ENCODE data around the gene MUC20.

MUC20 gene

DNA sequence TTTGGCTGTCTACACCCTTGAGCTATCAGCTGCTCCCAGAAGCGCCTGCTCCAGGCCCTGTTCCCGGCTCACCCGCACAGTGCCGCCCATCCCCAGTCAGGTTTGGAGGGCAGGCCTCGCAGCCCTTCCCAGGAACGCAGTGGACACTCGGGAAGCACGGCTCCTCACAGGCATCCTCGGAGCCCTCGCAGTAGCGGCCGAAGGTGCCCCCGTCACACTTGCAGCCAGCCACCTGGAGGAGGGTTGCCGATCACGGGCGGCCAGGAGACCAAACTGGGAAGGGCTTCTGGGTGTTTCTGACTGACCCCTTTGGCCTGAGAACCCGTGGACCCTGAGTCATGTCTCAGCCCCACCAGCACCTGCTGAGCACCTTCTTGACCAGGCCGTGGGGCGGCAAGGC, 33.4 kb downstream of the MUC20 start:
- Histone ChIP-seq H3K4me3 (ENCODE audit: low read length) (no peak overlapping the region), H3K4me1 (ENCODE audit: control insufficient read depth, insufficient read depth, low read length) (no peaks in the 10 kb centered on the region), H3K36me3 (ENCODE audit: insufficient read depth, low read length) (no peaks in the 10 kb centered on the region), H3K27me3 (ENCODE audit: control insufficient read depth, insufficient read depth, low read length) (peaks cover 35% of the 10 kb centered on the region), H3K4me2 (ENCODE audit: low read length) (no peak overlapping the region), H3K9ac (ENCODE audit: low read depth, low read length) (no peak overlapping the region), H3K9me3 (replicated peaks; ENCODE audit: low read length) (no peaks in the 10 kb centered on the region)

DNA sequence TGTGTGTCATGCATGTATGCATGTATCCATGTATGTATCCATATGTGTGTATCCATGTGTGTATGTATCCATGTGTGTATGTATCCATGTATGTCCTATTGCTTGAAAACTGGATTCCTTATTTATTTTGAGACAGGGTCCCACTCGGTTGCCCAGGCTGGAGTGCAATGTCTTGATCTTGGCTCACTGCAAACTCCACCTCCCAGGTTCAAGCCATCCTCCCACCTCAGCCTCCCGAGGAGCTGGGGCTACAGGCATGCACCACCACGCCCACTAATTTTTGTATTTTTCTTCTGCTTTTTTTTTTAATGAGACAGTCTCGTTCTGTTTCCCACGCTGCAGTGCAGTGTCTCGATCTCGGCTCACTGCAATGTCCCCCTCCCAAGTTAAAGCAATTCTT, 34.1 kb downstream of the MUC20 start:
- H3K9me3 ChIP-seq (replicated peaks; ENCODE audit: low read length): no peaks in the 10 kb centered on the region
- no peaks in the 10 kb centered on the region for H3K36me3 ChIP-seq (ENCODE audit: insufficient read depth, low read length)
- H3K4me3 ChIP-seq (ENCODE audit: low read length): no peak overlapping the region
- H3K27me3 ChIP-seq (ENCODE audit: control insufficient read depth, insufficient read depth, low read length): peaks cover 42% of the 10 kb centered on the region
- no peak overlapping the region for H3K4me2 ChIP-seq (ENCODE audit: low read length)
- no peaks in the 10 kb centered on the region for H3K4me1 ChIP-seq (ENCODE audit: control insufficient read depth, insufficient read depth, low read length)
- H3K9ac ChIP-seq (ENCODE audit: low read depth, low read length): no peak overlapping the region

DNA sequence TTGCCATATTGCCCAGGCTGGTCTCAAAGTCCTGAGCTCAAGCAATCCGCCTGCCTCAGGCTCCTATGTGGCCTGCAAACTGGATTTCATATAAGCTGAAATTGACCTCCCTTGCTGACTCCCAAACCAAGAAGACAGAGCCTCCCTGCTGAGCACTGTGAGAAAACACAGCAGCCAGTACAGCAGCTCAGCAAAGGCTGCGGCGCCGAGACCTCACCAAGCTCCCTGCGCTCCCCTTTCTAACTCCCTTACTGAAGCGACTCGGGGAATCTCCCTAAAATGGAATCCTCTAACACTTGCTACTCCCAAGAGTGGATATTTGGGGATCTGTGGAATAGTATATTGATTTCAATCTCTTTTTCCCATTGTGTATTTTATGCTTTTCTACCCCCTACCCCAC, 34.6 kb downstream of the MUC20 start:
- Histone ChIP-seq H3K4me1 (ENCODE audit: control insufficient read depth, insufficient read depth, low read length) (no peaks in the 10 kb centered on the region), H3K9me3 (replicated peaks; ENCODE audit: low read length) (no peaks in the 10 kb centered on the region), H3K4me3 (ENCODE audit: low read length) (no peak overlapping the region), H3K36me3 (ENCODE audit: insufficient read depth, low read length) (no peaks in the 10 kb centered on the region), H3K4me2 (ENCODE audit: low read length) (no peak overlapping the region), H3K27me3 (ENCODE audit: control insufficient read depth, insufficient read depth, low read length) (peaks cover 47% of the 10 kb centered on the region), H3K9ac (ENCODE audit: low read depth, low read length) (no peak overlapping the region)

DNA sequence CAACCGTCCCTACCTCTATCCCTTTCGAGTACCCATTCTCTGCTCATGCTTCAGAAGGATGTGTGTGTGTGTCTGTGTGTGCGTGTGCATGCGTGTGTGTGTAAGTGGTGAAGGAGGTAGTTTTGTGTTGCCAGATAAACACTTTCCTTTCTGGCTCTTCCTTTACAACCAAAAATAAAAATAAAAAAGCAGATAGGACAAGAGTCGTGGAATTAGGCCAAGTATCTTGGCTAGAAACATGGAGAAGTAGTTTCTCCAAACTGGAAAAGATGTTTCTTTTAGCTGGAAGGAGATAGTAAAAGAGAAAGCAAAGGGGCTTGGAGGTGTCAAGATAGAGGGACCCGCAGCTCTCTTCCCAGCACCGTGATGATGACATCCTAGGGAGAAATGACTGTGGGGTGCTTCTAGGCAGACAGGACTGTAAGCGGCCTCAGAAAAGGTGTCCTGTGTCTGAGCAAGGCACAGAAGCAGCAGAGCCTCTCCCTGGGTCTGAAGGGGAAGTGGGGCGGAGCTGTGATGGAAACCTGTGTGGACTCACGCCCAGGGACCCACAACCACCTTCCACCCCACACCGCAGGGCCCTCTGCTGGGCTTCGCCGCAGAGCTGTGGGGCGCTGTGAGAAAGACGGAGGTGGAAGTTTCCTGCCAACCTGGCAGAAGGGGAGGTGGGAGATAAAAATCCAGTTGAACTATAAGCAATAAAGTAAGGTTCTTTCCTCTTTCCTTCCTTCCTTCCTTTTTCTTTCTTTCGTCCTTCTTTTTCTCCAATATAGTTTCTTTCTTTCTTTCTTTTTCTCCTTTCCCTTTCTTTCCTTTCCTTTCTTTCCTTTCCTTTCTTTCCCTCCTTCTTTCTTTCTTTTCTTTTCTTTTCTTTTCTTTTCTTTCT, 35.3 kb downstream of the MUC20 start:
- H3K27me3 ChIP-seq (ENCODE audit: control insufficient read depth, insufficient read depth, low read length): peaks cover 53% of the 10 kb centered on the region
- H3K9ac ChIP-seq (ENCODE audit: low read depth, low read length): no peak overlapping the region
- no peak overlapping the region for H3K4me2 ChIP-seq (ENCODE audit: low read length)
- H3K4me3 ChIP-seq (ENCODE audit: low read length): no peak overlapping the region
- no peaks in the 10 kb centered on the region for H3K4me1 ChIP-seq (ENCODE audit: control insufficient read depth, insufficient read depth, low read length)
- H3K36me3 ChIP-seq (ENCODE audit: insufficient read depth, low read length): no peaks in the 10 kb centered on the region
- no peaks in the 10 kb centered on the region for H3K9me3 ChIP-seq (replicated peaks; ENCODE audit: low read length)

DNA sequence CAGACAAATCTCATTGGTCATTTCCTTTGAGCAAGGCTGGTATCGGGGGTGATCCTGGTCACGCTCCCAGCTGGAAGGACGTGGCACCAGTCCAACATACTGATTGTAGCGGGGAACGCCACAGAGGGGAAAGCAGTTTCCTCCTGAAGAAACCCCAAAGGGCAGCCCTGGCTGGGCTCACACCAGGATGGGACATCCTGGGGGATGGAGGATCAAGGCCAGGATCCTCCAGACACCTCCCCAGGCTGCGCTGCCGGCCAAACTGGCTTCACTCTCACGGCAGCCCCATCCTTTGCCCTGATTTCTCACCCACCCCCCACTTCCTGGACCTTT, 36.6 kb downstream of the MUC20 start:
- no peak overlapping the region for H3K4me3 ChIP-seq (ENCODE audit: low read length)
- peaks cover 66% of the 10 kb centered on the region for H3K27me3 ChIP-seq (ENCODE audit: control insufficient read depth, insufficient read depth, low read length)
- H3K9ac ChIP-seq (ENCODE audit: low read depth, low read length): no peak overlapping the region
- H3K4me1 ChIP-seq (ENCODE audit: control insufficient read depth, insufficient read depth, low read length): no peaks in the 10 kb centered on the region
- H3K9me3 ChIP-seq (replicated peaks; ENCODE audit: low read length): no peaks in the 10 kb centered on the region
- no peaks in the 10 kb centered on the region for H3K36me3 ChIP-seq (ENCODE audit: insufficient read depth, low read length)
- H3K4me2 ChIP-seq (ENCODE audit: low read length): no peak overlapping the region

DNA sequence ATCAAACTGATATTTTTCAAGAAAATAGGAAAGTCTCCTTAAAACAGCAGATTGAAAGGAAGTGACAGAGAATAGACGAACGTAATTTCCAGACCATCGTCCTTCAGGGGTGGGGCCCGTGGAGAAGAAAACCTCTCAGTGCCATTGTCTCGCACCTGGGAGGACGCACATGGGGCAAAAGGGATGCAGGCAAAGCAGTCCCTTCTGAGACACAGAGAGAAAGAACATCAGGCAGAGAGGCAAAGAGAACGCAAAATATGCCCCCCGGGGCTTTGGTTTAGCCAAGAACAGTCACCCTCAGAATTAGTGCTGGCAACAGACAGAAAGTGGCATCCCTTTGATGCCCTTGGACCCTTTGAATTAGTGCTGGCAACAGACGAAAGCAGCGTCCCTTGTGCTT, 37.0 kb downstream of the MUC20 start:
- H3K4me3 ChIP-seq (ENCODE audit: low read length): no peak overlapping the region
- no peaks in the 10 kb centered on the region for H3K36me3 ChIP-seq (ENCODE audit: insufficient read depth, low read length)
- H3K27me3 ChIP-seq (ENCODE audit: control insufficient read depth, insufficient read depth, low read length): peaks cover 69% of the 10 kb centered on the region
- no peak overlapping the region for H3K4me2 ChIP-seq (ENCODE audit: low read length)
- H3K4me1 ChIP-seq (ENCODE audit: control insufficient read depth, insufficient read depth, low read length): no peaks in the 10 kb centered on the region
- no peak overlapping the region for H3K9ac ChIP-seq (ENCODE audit: low read depth, low read length)
- H3K9me3 ChIP-seq (replicated peaks; ENCODE audit: low read length): no peaks in the 10 kb centered on the region

DNA sequence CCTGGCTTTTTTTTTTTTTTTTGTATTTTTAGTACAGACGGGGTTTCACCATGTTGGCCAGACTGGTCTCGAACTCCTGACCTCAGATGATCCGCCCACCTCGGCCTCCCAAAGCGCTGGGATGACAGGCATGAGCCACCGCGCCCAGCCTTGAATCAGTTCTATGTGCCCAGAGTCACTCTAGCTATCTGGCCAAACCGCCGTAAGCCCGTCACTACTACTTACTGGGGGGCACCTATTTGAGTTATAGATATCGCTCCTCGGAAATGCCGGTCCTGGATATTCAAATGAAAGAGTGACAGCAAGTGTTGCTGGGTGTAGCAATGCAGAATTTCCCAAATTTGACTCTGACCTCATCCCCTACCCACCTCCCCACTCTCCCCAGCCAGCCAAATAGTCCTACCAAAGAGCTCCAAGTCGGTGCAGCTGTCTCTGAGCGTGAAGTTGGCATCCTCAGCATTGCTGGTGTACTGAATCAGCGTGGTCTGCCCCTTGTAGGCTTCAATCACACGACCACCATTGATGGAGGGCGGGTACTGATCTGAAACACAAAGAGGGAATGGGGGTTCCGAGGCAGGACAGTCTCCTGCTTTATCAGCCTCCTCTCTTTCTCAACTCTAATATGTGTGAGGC, 38.1 kb downstream of the MUC20 start:
- Histone ChIP-seq H3K4me2 (ENCODE audit: low read length) (no peak overlapping the region), H3K4me1 (ENCODE audit: control insufficient read depth, insufficient read depth, low read length) (no peaks in the 10 kb centered on the region), H3K9ac (ENCODE audit: low read depth, low read length) (no peak overlapping the region), H3K27me3 (ENCODE audit: control insufficient read depth, insufficient read depth, low read length) (peaks cover 79% of the 10 kb centered on the region), H3K9me3 (replicated peaks; ENCODE audit: low read length) (no peaks in the 10 kb centered on the region), H3K36me3 (ENCODE audit: insufficient read depth, low read length) (no peaks in the 10 kb centered on the region), H3K4me3 (ENCODE audit: low read length) (no peak overlapping the region)

DNA sequence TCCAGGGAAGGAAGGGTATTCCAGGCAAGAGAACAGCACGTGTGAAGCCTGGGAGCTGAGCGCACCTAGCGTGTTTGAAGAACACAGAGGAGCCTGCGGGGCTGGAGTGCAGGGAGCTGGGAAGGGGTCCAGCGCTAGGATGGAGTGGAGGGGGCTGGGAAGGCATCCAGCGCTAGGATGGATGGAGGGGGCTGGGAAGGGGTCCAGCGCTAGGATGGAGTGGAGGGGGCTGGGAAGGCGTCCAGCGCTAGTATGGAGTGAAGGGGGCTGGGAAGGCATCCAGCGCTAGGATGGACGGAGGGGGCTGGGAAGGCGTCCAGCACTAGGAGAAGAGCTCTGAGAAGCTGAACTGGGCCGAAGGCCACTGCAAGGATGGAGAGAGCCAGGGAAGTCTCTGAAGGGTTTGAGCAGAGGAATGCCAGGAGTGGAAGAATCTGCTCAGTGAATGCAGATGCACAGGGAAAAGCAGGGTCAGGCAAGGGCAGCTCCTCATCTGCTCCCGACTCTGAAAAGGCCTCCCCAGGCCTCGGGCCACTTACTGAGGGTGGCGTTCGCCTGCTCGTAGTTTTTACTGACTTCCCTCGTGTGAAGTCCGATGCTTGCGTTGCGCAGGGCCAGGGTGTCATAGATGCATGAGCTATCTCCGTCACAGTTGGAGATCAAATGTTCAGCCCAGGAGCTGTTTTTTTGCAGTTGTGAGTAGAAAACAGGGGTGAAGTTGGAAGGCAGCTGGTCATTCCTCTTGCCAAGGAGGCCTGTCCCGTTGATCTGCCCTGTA, 39.8 kb downstream of the MUC20 start:
- Histone ChIP-seq H3K4me1 (ENCODE audit: control insufficient read depth, insufficient read depth, low read length) (no peaks in the 10 kb centered on the region), H3K27me3 (ENCODE audit: control insufficient read depth, insufficient read depth, low read length) (peaks cover 91% of the 10 kb centered on the region), H3K9me3 (replicated peaks; ENCODE audit: low read length) (no peaks in the 10 kb centered on the region), H3K9ac (ENCODE audit: low read depth, low read length) (no peak overlapping the region), H3K36me3 (ENCODE audit: insufficient read depth, low read length) (no peaks in the 10 kb centered on the region), H3K4me3 (ENCODE audit: low read length) (no peak overlapping the region), H3K4me2 (ENCODE audit: low read length) (no peak overlapping the region)

- Histone ChIP-seq H3K36me3 (ENCODE audit: insufficient read depth, low read length) (no peaks in the 10 kb centered on the region), H3K9ac (ENCODE audit: low read depth, low read length) (no peak overlapping the region), H3K4me1 (ENCODE audit: control insufficient read depth, insufficient read depth, low read length) (no peaks in the 10 kb centered on the region), H3K4me2 (ENCODE audit: low read length) (no peak overlapping the region), H3K4me3 (ENCODE audit: low read length) (no peak overlapping the region), H3K27me3 (ENCODE audit: control insufficient read depth, insufficient read depth, low read length) (peaks cover 87% of the 10 kb centered on the region), H3K9me3 (replicated peaks; ENCODE audit: low read length) (no peaks in the 10 kb centered on the region)
Observed at GRCh38 chr3:195761123-195761566, 40.4 kb downstream of the MUC20 start.

DNA sequence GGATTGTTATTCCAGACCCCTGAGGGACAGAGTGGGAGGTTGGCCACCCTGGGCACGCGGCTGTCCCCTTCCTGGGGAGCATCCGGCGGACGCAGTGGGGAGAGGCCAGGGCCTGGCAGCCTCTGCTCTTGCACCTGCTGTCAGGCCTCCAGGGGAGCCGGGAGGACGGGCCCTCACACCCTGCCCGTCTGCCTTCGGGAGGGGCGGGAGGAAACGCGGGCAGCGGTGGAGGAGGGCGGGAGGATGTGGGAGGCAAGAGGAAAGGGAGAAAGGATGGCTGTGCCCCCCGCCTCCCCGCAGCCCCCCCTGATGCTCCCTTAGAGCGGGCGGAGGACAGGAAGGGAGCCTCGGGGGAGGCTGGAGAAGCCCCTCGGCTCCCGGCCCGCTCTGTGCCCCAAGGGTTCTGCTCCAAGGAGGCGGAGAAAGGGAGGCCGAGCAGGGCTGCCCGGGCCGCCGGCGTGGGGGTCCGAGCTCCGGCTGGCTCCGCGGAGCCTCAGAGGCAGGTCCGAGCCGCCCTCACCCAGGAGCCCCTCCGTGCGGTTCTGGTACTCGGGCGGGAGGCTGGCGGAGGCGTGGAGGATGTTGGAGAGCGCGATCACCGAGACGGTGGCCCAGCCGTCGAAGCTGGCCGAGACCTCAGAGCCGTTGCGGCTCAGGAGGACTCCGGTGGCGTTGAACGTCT, 40.9 kb downstream of the MUC20 start:
- no peak overlapping the region for H3K4me2 ChIP-seq (ENCODE audit: low read length)
- peaks cover 84% of the 10 kb centered on the region for H3K27me3 ChIP-seq (ENCODE audit: control insufficient read depth, insufficient read depth, low read length)
- no peaks in the 10 kb centered on the region for H3K36me3 ChIP-seq (ENCODE audit: insufficient read depth, low read length)
- H3K4me1 ChIP-seq (ENCODE audit: control insufficient read depth, insufficient read depth, low read length): no peaks in the 10 kb centered on the region
- no peak overlapping the region for H3K9ac ChIP-seq (ENCODE audit: low read depth, low read length)
- H3K4me3 ChIP-seq (ENCODE audit: low read length): no peak overlapping the region
- H3K9me3 ChIP-seq (replicated peaks; ENCODE audit: low read length): no peaks in the 10 kb centered on the region

GRCh38 chr3:195762249-195762585, 41.4 kb downstream of the MUC20 start:
- Histone ChIP-seq H3K4me1 (ENCODE audit: control insufficient read depth, insufficient read depth, low read length) (no peaks in the 10 kb centered on the region), H3K36me3 (ENCODE audit: insufficient read depth, low read length) (no peaks in the 10 kb centered on the region), H3K4me3 (ENCODE audit: low read length) (no peak overlapping the region), H3K27me3 (ENCODE audit: control insufficient read depth, insufficient read depth, low read length) (peaks cover 79% of the 10 kb centered on the region), H3K4me2 (ENCODE audit: low read length) (no peak overlapping the region), H3K9ac (ENCODE audit: low read depth, low read length) (no peak overlapping the region), H3K9me3 (replicated peaks; ENCODE audit: low read length) (no peaks in the 10 kb centered on the region)
